H1 (cell line): ENCODE data around the gene MFAP3L. TPM values are rescaled to one million over a fixed set of nuclear protein-coding genes. Genes with fewer than 3 reads are reported as not detected.

Experiments used
- CBX5 ChIP-seq: fragments of 300-800, 300-1000 bp; sonication (generic); IDR thresholded peaks from 2 replicates; pipeline ENCODE4 v1.7.1; 2016; ENCODE audit warnings: antibody characterized with exemption, low read length, low read depth
- EZH2 ChIP-seq: fragments of 200-600 bp; sonication (generic); IDR thresholded peaks from 2 replicates; pipeline ENCODE4 v1.7.1; 2012; ENCODE audit warnings: low read depth, mild to moderate bottlenecking, moderate library complexity, low read length, inconsistent platforms; ENCODE audit not compliant: severe bottlenecking
- KDM1A ChIP-seq: fragments of 200-600, 300-600 bp; sonication (generic); IDR thresholded peaks from 2 replicates; pipeline ENCODE4 v1.7.1; 2016; ENCODE audit warnings: mild to moderate bottlenecking, low read length, borderline replicate concordance
- polyA plus RNA-seq, 7 experiments: library from polyadenylated mRNA; depleted of rRNA in 3 of 7; stranded (reverse) in 5 of 7; unstranded in 2 of 7; fragments of >200 nt in 5 of 7; fragments of 200-250 nt in 2 of 7; gene quantifications; 1 replicate in 5 of 7; 2 replicates in 1 of 7; 4 replicates in 1 of 7; pipeline versions ENCODE4 v1.2.1 to v1.2.3, GENCODE V29; 2011 to 2013; ENCODE audit warnings: missing spikeins in 2 of 7, mixed read lengths in 2 of 7
- total RNA-seq: library from RNA; stranded (reverse); fragmentation: NEBNext Ultra II Directional; extraction: Animal tissue kit (Norgen Biotek cat#: 25700); gene quantifications from 2 replicates; pipeline ENCODE4 v1.2.1, GENCODE V29; 2021

The MFAP3L gene
- total and polyA plus RNA-seq, 2 of the 8 experiments (the other 6 are each of a cell fraction or from before 2014, with no cell fraction given), result 7.0 to 9.8 TPM

DNA sequence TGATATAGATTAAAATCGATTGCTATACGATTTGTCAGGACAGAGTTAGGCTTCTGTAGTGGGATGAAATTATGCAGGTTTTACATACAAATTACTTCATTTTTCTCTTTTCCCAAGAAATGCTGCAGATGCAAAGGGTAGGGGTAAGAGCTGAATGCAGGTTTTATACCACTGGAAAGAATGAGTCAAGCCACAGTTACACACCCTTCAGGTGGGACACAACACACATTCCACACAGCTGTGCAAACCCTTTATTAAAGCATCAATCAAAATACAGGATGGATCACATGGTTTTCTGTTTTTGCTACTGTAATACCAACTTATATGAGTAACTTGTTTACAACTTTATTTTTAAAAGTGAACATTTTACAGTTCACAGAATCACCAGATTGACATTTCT, 39.8 kb downstream of the MFAP3L start (continued):
- TF ChIP-seq EZH2 (no peak), KDM1A (no peak), CBX5 (no peak)
